GM13976 (cell line): ENCODE data around the gene TNFRSF1B.

ENCODE experiments used
- DNase-seq: peaks from one replicate; pipeline ENCODE4 v3.0.0; 2012; ENCODE audit warnings: low spot score
- CTCF ChIP-seq: IDR thresholded peaks from 2 replicates; pipeline ENCODE4 v1.5.1; 2012; ENCODE audit warnings: borderline replicate concordance, mild to moderate bottlenecking; ENCODE audit not compliant: insufficient read depth; ENCODE audit errors: extremely low read depth, missing control alignments, control extremely low read depth
- in situ Hi-C: fragments of 300-500 bp; cut with MboI; formaldehyde crosslinking; loops from one replicate; pipeline ENCODE4 v1.12.0; 2022; ENCODE audit warnings: low sequenced_read_pairs, mixed read lengths, inconsistent platforms; ENCODE audit not compliant: unreplicated experiment

TNFRSF1B gene

DNA sequence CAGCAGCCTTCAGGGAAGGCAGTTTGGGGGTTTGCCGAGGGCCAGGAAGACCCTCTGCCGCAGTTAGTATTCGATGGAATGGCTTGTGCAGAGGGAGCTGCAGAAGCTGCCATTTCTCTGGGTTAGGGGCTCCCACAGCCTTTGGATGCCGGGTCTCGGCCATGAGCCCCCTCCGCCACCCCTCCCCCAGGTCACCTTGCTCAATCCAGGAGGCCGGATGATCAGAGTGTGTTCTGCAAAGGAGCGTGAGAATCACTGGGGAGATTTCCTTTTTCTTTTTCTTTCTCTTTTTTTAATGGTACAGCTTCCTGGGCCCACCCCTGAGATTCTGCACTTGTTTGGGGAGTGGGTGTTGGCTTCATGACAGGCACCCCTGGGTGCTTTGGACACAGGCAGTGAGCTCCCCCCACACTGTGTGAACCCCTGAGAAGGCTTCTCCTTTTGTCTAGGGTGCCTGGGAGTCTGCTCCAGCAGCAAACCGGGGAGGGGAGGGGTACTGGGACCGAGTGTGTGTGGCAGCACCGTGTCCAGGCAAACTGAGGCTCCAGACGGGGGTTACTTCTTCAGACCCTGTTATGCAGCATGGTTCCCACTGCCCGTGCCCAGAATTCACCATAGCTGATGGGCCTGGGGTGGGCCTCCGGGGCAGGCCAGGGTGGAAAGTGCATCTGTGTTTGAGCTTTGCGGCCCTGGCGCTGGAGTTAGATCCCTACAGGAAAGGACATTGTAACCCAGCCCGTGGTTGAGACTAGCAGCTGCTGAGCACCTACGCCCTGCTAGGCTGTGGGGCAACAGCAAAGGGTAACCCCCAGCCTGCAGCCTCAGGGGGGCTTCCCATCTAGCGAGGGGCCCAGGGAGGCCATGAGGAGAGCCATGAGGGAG is 18.5 kb downstream of the TNFRSF1B start:
- in situ Hi-C loops = no loop called here
- no peak for TF ChIP-seq CTCF
- DNase-seq = no peak

DNA sequence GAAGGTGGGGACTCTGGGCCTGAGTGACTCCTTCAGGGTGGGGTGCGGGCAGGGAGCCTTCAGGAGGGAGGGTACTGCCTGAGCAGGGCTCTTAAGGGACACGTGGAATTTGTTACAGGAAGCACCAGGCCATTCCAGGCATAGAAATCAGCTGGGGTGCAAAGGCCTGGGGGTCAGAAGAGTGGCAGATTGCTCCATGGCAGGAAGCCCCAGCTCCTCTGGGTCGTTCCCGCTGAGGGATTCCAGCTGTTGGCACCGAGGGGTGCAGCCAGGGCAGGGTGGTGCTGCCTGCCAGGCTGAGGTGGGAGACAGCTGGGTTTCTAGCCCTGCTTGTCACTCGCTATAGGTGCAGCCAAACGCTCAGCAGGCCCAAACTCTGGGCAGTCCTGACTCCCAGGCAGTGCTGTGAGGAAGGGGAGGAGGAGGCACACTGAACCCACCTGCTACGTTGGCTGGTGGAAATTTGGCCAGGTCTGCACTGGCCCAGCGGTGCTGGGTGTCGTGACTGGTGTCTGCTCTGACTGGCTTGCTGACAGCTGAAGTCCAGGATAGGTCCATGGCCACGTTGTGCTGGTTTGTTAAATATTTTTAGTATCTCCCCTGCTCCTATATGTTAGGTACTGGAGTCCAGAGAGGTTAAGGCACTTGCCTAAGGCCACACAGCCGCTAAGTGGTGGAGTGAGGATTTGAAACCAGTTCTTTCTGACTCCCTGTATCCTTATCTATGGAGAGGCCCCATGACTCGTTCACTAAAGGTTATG is 19.3 kb downstream of the TNFRSF1B start:
- in situ Hi-C loops = no loop called here

DNA sequence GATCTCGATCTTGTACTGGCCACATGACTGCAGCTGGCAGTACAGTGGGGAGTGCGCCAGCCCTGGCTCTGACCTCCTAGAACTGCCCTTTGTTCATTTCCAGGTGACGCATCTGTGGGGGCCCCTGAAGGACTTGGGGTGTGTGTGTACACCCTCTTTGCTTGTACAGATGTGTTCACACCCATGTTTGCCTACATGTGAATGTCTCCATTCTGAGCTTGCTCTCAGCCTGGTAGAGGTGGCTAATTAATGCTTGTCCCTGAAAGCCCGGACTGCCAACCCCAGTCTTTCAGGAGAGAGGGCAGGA is 19.8 kb downstream of the TNFRSF1B start:
- in situ Hi-C loops = no loop called here
- no peak for TF ChIP-seq CTCF
- DNase-seq = no peak

More for the DNA sequence above, 19.3 kb downstream of the TNFRSF1B start:
- no peak for DNase-seq
- TF ChIP-seq CTCF = no peak

DNA sequence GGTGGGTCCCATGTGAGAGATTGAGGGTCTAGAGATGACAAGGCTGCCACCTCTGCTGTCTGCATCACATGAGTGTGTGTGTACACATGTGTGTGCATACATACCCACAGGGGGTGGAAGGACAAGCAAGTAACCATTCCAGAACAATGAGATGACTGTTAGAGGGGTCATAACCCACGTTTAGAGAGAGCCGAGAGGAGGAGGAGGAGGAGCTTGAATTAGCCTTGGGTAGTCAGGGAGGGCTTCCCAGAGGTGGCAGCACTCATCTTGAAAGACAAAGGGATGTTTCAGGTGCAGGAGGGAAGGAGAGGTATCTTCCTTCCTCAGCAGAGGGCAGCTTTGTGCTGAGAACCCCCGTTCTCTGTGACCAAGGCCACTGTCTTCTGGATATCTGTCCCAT is 21.3 kb downstream of the TNFRSF1B start:
- in situ Hi-C loops = no loop called here
- no peak for DNase-seq
- TF ChIP-seq CTCF = no peak

- TF ChIP-seq CTCF = no peak
- DNase-seq = no peak
- in situ Hi-C loops = no loop called here
Measured at GRCh38 chr1:12188657-12189327, 22.0 kb downstream of the TNFRSF1B start.

DNA sequence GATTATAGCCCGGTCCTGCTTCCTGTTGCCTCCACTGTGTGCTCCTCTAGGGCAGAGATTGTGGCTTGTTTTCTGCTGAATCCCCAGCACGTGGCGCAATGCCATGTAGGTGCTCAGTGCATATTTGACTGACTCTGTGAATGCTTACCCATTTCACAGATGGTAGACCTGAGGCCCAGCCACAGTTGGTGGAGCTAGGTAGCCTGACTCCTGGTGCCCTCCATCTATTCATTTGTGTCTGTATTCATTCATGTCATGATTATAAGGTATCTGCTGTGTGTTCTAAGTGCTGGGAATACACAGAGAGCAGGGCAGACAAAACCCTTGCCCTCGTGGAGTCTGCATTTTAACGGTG is 22.5 kb downstream of the TNFRSF1B start:
- no peak for DNase-seq
- no peak for TF ChIP-seq CTCF
- in situ Hi-C loops = no loop called here
